22Rv1 (cell line): Measurements from ENCODE around the gene PCED1A.

ENCODE experiments used
- CTCF ChIP-seq: fragments of 450-650 bp; IDR thresholded peaks from 2 replicates; pipeline ENCODE4 v1.5.1; 2017; ENCODE audit warnings: mild to moderate bottlenecking
- ZFX ChIP-seq: fragments of 450-650 bp; IDR thresholded peaks from 2 replicates; pipeline ENCODE4 v1.6.1; 2017; ENCODE audit warnings: antibody characterized with exemption, borderline replicate concordance

- TF ChIP-seq CTCF: no peak
- TF ChIP-seq ZFX: no peak
These were observed 43.5 kb upstream of the PCED1A start for GRCh38 chr20:2883726-2884637.
